Measurements from ENCODE around the gene GJD4. TPM values are rescaled to one million over a fixed set of nuclear protein-coding genes. Genes with fewer than 3 reads are reported as not detected.

The GJD4 gene
- total RNA-seq, 1 experiment from 2014 or later: not detected

- CTCF ChIA-PET: interaction anchor here (1.2 kb wide), 1 partner anchor 10 kb away, joined by 3 read pairs; no protein-coding TSS in a partner anchor
- no peaks in the 10 kb centered on the region for H3K4me1 Mint-ChIP-seq (ENCODE audit: insufficient read depth, unreplicated experiment)
- peaks cover 46% of the 10 kb centered on the region for H3K36me3 Mint-ChIP-seq (ENCODE audit: insufficient read depth, unreplicated experiment)
- DNase-seq (ENCODE audit: unreplicated experiment): no peak
- H3K27me3 Mint-ChIP-seq (ENCODE audit: insufficient read depth, unreplicated experiment): no peaks in the 10 kb centered on the region
- intact Hi-C loops (cut with micrococcal nuclease): loop anchor here (10.0 kb wide), 1 partner anchor 441 kb away; the partner anchor contains the start of gene CREM
- H3K27ac Mint-ChIP-seq (ENCODE audit: low read depth, unreplicated experiment): no peak overlapping the region
- TF ChIP-seq CTCF (IDR thresholded peaks at IDR 0.05; ENCODE audit: unreplicated experiment): no peak
- BruUV-seq (replicated peaks): no TSS peak
- no peaks in the 10 kb centered on the region for H3K9me3 Mint-ChIP-seq (ENCODE audit: unreplicated experiment)
- H3K4me3 Mint-ChIP-seq (ENCODE audit: unreplicated experiment): no peak overlapping the region
- POLR2A ChIA-PET: no interaction called here
These were observed 39.5 kb upstream of the GJD4 start for GRCh38 chr10:35565602-35566081.

GRCh38 chr10:35567951-35568350 is 37.2 kb upstream of the GJD4 start:
- H3K9me3 Mint-ChIP-seq (ENCODE audit: unreplicated experiment): no peaks in the 10 kb centered on the region
- ChIA-PET POLR2A (interaction anchor here (0.7 to 1.1 kb wide), 2 partner anchors 10 to 1994 kb away, joined by 3 read pairs; no protein-coding TSS in a partner anchor), CTCF (interaction anchor here (0.7 kb wide), 1 partner anchor 1667 kb away, joined by 3 read pairs; no protein-coding TSS in a partner anchor)
- no peak overlapping the region for H3K4me3 Mint-ChIP-seq (ENCODE audit: unreplicated experiment)
- no peak overlapping the region for H3K27ac Mint-ChIP-seq (ENCODE audit: low read depth, unreplicated experiment)
- no peaks in the 10 kb centered on the region for H3K27me3 Mint-ChIP-seq (ENCODE audit: insufficient read depth, unreplicated experiment)
- no peaks in the 10 kb centered on the region for H3K4me1 Mint-ChIP-seq (ENCODE audit: insufficient read depth, unreplicated experiment)
- TF ChIP-seq CTCF (IDR thresholded peaks at IDR 0.05; ENCODE audit: unreplicated experiment): no peak
- no TSS peak for BruUV-seq (replicated peaks)
- intact Hi-C loops (cut with micrococcal nuclease): loop anchor here (10.0 kb wide), 1 partner anchor 443 kb away; the partner anchor contains the start of gene CREM
- DNase-seq (ENCODE audit: unreplicated experiment): no peak
- peaks cover 49% of the 10 kb centered on the region for H3K36me3 Mint-ChIP-seq (ENCODE audit: insufficient read depth, unreplicated experiment)

- POLR2A ChIA-PET: interaction anchor here (1.1 kb wide), 1 partner anchor 10 kb away, joined by 3 read pairs; no protein-coding TSS in a partner anchor
- H3K4me1 Mint-ChIP-seq (ENCODE audit: insufficient read depth, unreplicated experiment): no peaks in the 10 kb centered on the region
These were observed 36.6 kb upstream of the GJD4 start for GRCh38 chr10:35568483-35569015.

More at GRCh38 chr10:35568483-35569015, 36.6 kb upstream of the GJD4 start:
- Mint-ChIP-seq H3K4me3 (ENCODE audit: unreplicated experiment) (no peak overlapping the region), H3K36me3 (ENCODE audit: insufficient read depth, unreplicated experiment) (peaks cover 50% of the 10 kb centered on the region), H3K27me3 (ENCODE audit: insufficient read depth, unreplicated experiment) (no peaks in the 10 kb centered on the region), H3K9me3 (ENCODE audit: unreplicated experiment) (no peaks in the 10 kb centered on the region), H3K27ac (ENCODE audit: low read depth, unreplicated experiment) (no peak overlapping the region)
- no peak for TF ChIP-seq CTCF (IDR thresholded peaks at IDR 0.05; ENCODE audit: unreplicated experiment)
- no peak for DNase-seq (ENCODE audit: unreplicated experiment)
- CTCF ChIA-PET: interaction anchor here (0.6 to 0.8 kb wide), 2 partner anchors 12 to 433 kb away, joined by 4 to 5 read pairs; no protein-coding TSS in a partner anchor
- intact Hi-C loops (cut with micrococcal nuclease): loop anchor here (10.0 kb wide), 1 partner anchor 444 kb away; the partner anchor contains the start of gene CREM
- BruUV-seq (replicated peaks): no TSS peak

Measured in MCF 10A (cell line).